H1 (cell line): ENCODE data around the gene RBP3. TPM values are rescaled to one million over a fixed set of nuclear protein-coding genes. Genes with fewer than 3 reads are reported as not detected.

Source experiments
- CTCF ChIA-PET: fragments of 300-600 bp; sonication (Branson Sonifier 250); formaldehyde crosslinking; loops from one replicate; lab custom pipeline; 2021; ENCODE audit not compliant: partially characterized antibody; lab: Charles Lee
- POLR2A ChIA-PET: fragments of 300-600 bp; sonication (Branson Sonifier 250); formaldehyde crosslinking; loops from one replicate; lab custom pipeline; 2021; ENCODE audit warnings: inconsistent platforms; ENCODE audit not compliant: partially characterized antibody; lab: Charles Lee
- DNase-seq, 2 experiments: peaks; one replicate each; pipeline versions ENCODE4 v3.0.0 to v3.0.0-alpha.2; 2010 to 2022; ENCODE audit warnings: low spot score in 2 of 2, low read depth in 1 of 2, mixed read lengths in 1 of 2
- FAIRE-seq: peaks from 2 replicates; lab custom pipeline; 2011; peaks lifted over from hg19 to GRCh38; lab: Jason Lieb, UNC
- H2AFZ ChIP-seq: 2 replicates; pipeline ENCODE4 v1.8.1; 2012; ENCODE audit warnings: low read length, inconsistent platforms
- H2AK5ac ChIP-seq: 2 replicates; pipeline ENCODE4 v1.6.1; 2013; ENCODE audit warnings: low read depth, low read length
- H2BK120ac ChIP-seq: replicated peaks from 2 replicates; pipeline ENCODE3; 2013; ENCODE audit warnings: low read depth, low read length, inconsistent platforms
- H2BK12ac ChIP-seq: 2 replicates; pipeline ENCODE4 v1.6.1; 2013; ENCODE audit warnings: low read depth, low read length
- H2BK15ac ChIP-seq: 2 replicates; pipeline ENCODE4 v1.6.1; 2013; ENCODE audit warnings: low read length
- H2BK20ac ChIP-seq: 2 replicates; pipeline ENCODE4 v1.6.1; 2013; ENCODE audit warnings: low read length
- H2BK5ac ChIP-seq: 2 replicates; pipeline ENCODE4 v1.6.1; 2013; ENCODE audit warnings: low read depth, low read length
- H3K14ac ChIP-seq: 2 replicates; pipeline ENCODE4 v1.6.1; 2013; ENCODE audit warnings: inconsistent platforms; ENCODE audit not compliant: insufficient read length
- H3K18ac ChIP-seq: 2 replicates; pipeline ENCODE4 v1.6.1; 2013; ENCODE audit warnings: low read length; ENCODE audit errors: extremely low read depth
- H3K23ac ChIP-seq: 2 replicates; pipeline ENCODE4 v1.6.1; 2013; ENCODE audit warnings: inconsistent platforms; ENCODE audit not compliant: insufficient read length
- H3K23me2 ChIP-seq: 2 replicates; pipeline ENCODE4 v1.6.1; 2013; ENCODE audit warnings: low read depth, low read length
- H3K27ac ChIP-seq: 2 replicates; pipeline ENCODE4 v1.6.1; 2011; ENCODE audit warnings: low read depth, low read length, inconsistent platforms
- H3K27me3 ChIP-seq, 4 experiments: replicated peaks in 1 of 4; 1 replicate in 1 of 4; 2 replicates in 3 of 4; pipeline versions ENCODE4 v1.6.1 to v1.8.1; 2011 to 2013; ENCODE audit warnings: low read length in 3 of 4, mild to moderate bottlenecking in 3 of 4, inconsistent platforms in 2 of 4, mixed read lengths in 2 of 4, moderate library complexity in 1 of 4; ENCODE audit not compliant: control insufficient read depth in 3 of 4, insufficient read depth in 3 of 4; ENCODE audit errors: extremely low read depth in 1 of 4
- H3K36me3 ChIP-seq, 4 experiments: 2 replicates each; pipeline versions ENCODE4 v1.6.1 to v1.8.1; 2011 to 2013; ENCODE audit warnings: mild to moderate bottlenecking in 4 of 4, low read length in 3 of 4, moderate library complexity in 2 of 4, control low read depth in 1 of 4, inconsistent platforms in 1 of 4; ENCODE audit not compliant: insufficient read depth in 4 of 4, control insufficient read depth in 2 of 4
- H3K4ac ChIP-seq: replicated peaks from 2 replicates; pipeline ENCODE3; 2013; ENCODE audit warnings: low read length, low read depth, mixed read lengths, inconsistent platforms; ENCODE audit not compliant: insufficient read length
- H3K4me1 ChIP-seq, 4 experiments: replicated peaks in 1 of 4; 1 replicate in 1 of 4; 2 replicates in 3 of 4; pipeline versions ENCODE4 v1.6.1 to v1.8.1; 2011 to 2013; ENCODE audit warnings: low read length in 3 of 4, inconsistent platforms in 2 of 4, mixed read lengths in 1 of 4; ENCODE audit not compliant: insufficient read depth in 4 of 4, control insufficient read depth in 3 of 4
- H3K4me2 ChIP-seq, 2 experiments: 2 replicates each; pipeline versions ENCODE4 v1.6.1 to v1.8.1; 2011 to 2013; ENCODE audit warnings: low read depth in 2 of 2, low read length in 2 of 2, control low read depth in 1 of 2, inconsistent platforms in 1 of 2, mild to moderate bottlenecking in 1 of 2; ENCODE audit not compliant: insufficient read depth in 1 of 2
- H3K4me3 ChIP-seq, 4 experiments: fragments of 200-600, 300-600 bp in 1 of 4; sonication (generic), shearing (Covaris generic), sonication (Bioruptor Twin) in 1 of 4; 2 replicates each; pipeline versions ENCODE4 v1.5.1 to v1.8.1; 2011 to 2016; ENCODE audit warnings: low read length in 4 of 4, low read depth in 3 of 4, control low read depth in 2 of 4, inconsistent platforms in 2 of 4, mild to moderate bottlenecking in 2 of 4, mixed read lengths in 1 of 4, moderate library complexity in 1 of 4; ENCODE audit not compliant: insufficient read depth in 2 of 4; ENCODE audit errors: extremely low read depth in 1 of 4
- H3K56ac ChIP-seq: replicated peaks from 2 replicates; pipeline ENCODE3; 2013; ENCODE audit warnings: low read depth, mild to moderate bottlenecking, mixed read lengths, low read length, inconsistent platforms; ENCODE audit not compliant: insufficient read length
- H3K79me1 ChIP-seq: 2 replicates; pipeline ENCODE4 v1.6.1; 2013; ENCODE audit warnings: low read depth, low read length, control low read depth
- H3K79me2 ChIP-seq, 2 experiments: 2 replicates each; pipeline versions ENCODE4 v1.6.1 to v1.8.1; 2012 to 2013; ENCODE audit warnings: low read length in 2 of 2, mild to moderate bottlenecking in 2 of 2, inconsistent platforms in 1 of 2; ENCODE audit not compliant: insufficient read depth in 2 of 2, control insufficient read depth in 1 of 2
- H3K9ac ChIP-seq, 4 experiments: replicated peaks in 1 of 4; 1 replicate in 1 of 4; 2 replicates in 3 of 4; pipeline versions ENCODE4 v1.6.1 to v1.8.1; 2011 to 2013; ENCODE audit warnings: low read depth in 3 of 4, low read length in 3 of 4, control low read depth in 2 of 4, mild to moderate bottlenecking in 2 of 4, moderate library complexity in 2 of 4, inconsistent platforms in 1 of 4; ENCODE audit errors: extremely low read depth in 1 of 4
- H3K9me3 ChIP-seq, 2 experiments: 2 replicates each; pipeline versions ENCODE4 v1.6.1 to v1.8.1; 2012 to 2013; ENCODE audit warnings: mild to moderate bottlenecking in 2 of 2, moderate library complexity in 2 of 2, control low read depth in 1 of 2, inconsistent platforms in 1 of 2, low read depth in 1 of 2, low read length in 1 of 2, mixed read lengths in 1 of 2; ENCODE audit not compliant: insufficient read depth in 2 of 2
- H4K20me1 ChIP-seq, 2 experiments: replicated peaks in 1 of 2; 2 replicates each; pipeline versions ENCODE3 to v1.8.1; 2011 to 2013; ENCODE audit warnings: inconsistent platforms in 2 of 2, low read length in 2 of 2, mild to moderate bottlenecking in 1 of 2; ENCODE audit not compliant: insufficient read depth in 2 of 2, control insufficient read depth in 1 of 2
- H4K5ac ChIP-seq: 2 replicates; pipeline ENCODE4 v1.6.1; 2013; ENCODE audit warnings: low read length, low read depth, mixed read lengths, inconsistent platforms; ENCODE audit not compliant: insufficient read length
- H4K8ac ChIP-seq: 2 replicates; pipeline ENCODE4 v1.8.0; 2013; ENCODE audit warnings: mild to moderate bottlenecking, moderate library complexity, low read length, inconsistent platforms; ENCODE audit not compliant: insufficient read depth; ENCODE audit errors: extremely low read depth
- H4K91ac ChIP-seq: replicated peaks from 2 replicates; pipeline ENCODE3; 2013; ENCODE audit warnings: low read length, mixed read lengths, inconsistent platforms; ENCODE audit not compliant: insufficient read length
- BRCA1 ChIP-seq: IDR thresholded peaks from 2 replicates; pipeline ENCODE4 v1.6.1; 2012; ENCODE audit warnings: low read depth, low read length, improper control_type of control experiment
- CBX5 ChIP-seq: fragments of 300-800, 300-1000 bp; sonication (generic); IDR thresholded peaks from 2 replicates; pipeline ENCODE4 v1.7.1; 2016; ENCODE audit warnings: antibody characterized with exemption, low read length, low read depth
- CTBP2 ChIP-seq: IDR thresholded peaks from 2 replicates; pipeline ENCODE4 v1.7.0; 2011; ENCODE audit warnings: borderline replicate concordance, mild to moderate bottlenecking, moderate library complexity, mixed read lengths, low read length; ENCODE audit not compliant: insufficient read depth, insufficient read length
- EP300 ChIP-seq, 2 experiments: IDR thresholded peaks; 1 replicate in 1 of 2; 2 replicates in 1 of 2; pipeline ENCODE4 v1.6.1; 2011 to 2012; ENCODE audit warnings: low read depth in 2 of 2, low read length in 2 of 2, mild to moderate bottlenecking in 2 of 2, borderline replicate concordance in 1 of 2, inconsistent platforms in 1 of 2, moderate library complexity in 1 of 2
- HDAC6 ChIP-seq: IDR thresholded peaks from one replicate; pipeline ENCODE4 v1.7.1; 2012; ENCODE audit warnings: low read depth, mild to moderate bottlenecking, inconsistent platforms, low read length, moderate library complexity
- KDM5A ChIP-seq: fragments of 200-600 bp; IDR thresholded peaks from 2 replicates; pipeline ENCODE4 v1.7.1; 2012; ENCODE audit warnings: mild to moderate bottlenecking, low read length, inconsistent platforms, mixed read lengths
- RXRA ChIP-seq: IDR thresholded peaks from 2 replicates; pipeline ENCODE4 v1.6.1; 2011; ENCODE audit warnings: low read depth, mild to moderate bottlenecking, low read length, moderate library complexity; ENCODE audit not compliant: insufficient read depth
- ZNF274 ChIP-seq: IDR thresholded peaks from 2 replicates; pipeline ENCODE4 v1.7.0; 2012; ENCODE audit warnings: low read length, borderline replicate concordance; ENCODE audit errors: extremely low read depth
- WGBS, 2 experiments: shearing (Covaris generic) in 1 of 2; methylation state at CpG; one replicate each; pipeline versions ENCODE4 v1.1.6 to v1.1.7; 2013 to 2015; ENCODE audit warnings: low lambda C conversion rate in 2 of 2, mixed read lengths in 2 of 2, inconsistent platforms in 1 of 2, low coverage in 1 of 2, missing lambda C conversion rate in 1 of 2; ENCODE audit not compliant: insufficient replicate concordance in 2 of 2, insufficient coverage in 1 of 2, insufficient read length in 1 of 2; ENCODE audit errors: extremely low coverage in 1 of 2, missing lambda C conversion rate in 1 of 2; 5-methylcytosine and 5-hydroxymethylcytosine counted together
- polyA plus RNA-seq, 7 experiments: library from polyadenylated mRNA; depleted of rRNA in 3 of 7; stranded (reverse) in 5 of 7; unstranded in 2 of 7; fragments of >200 nt in 5 of 7; fragments of 200-250 nt in 2 of 7; gene quantifications; 1 replicate in 5 of 7; 2 replicates in 1 of 7; 4 replicates in 1 of 7; pipeline versions ENCODE4 v1.2.1 to v1.2.3, GENCODE V29; 2011 to 2013; ENCODE audit warnings: missing spikeins in 2 of 7, mixed read lengths in 2 of 7
- total RNA-seq: library from RNA; stranded (reverse); fragmentation: NEBNext Ultra II Directional; extraction: Animal tissue kit (Norgen Biotek cat#: 25700); gene quantifications from 2 replicates; pipeline ENCODE4 v1.2.1, GENCODE V29; 2021
- TF ChIP-seq, protein P1 (sequence below), 3 experiments: IDR thresholded peaks; 1 replicate in 2 of 3; 2 replicates in 1 of 3; pipeline versions ENCODE4 v1.5.1 to v1.6.1; 2011; ENCODE audit warnings: low read length in 3 of 3, mild to moderate bottlenecking in 3 of 3, inconsistent platforms in 2 of 3, low read depth in 1 of 3, moderate library complexity in 1 of 3; ENCODE audit not compliant: insufficient read depth in 1 of 3; ENCODE audit errors: control extremely low read depth in 1 of 3
- TF ChIP-seq, protein P2 (sequence below): IDR thresholded peaks from 2 replicates; pipeline ENCODE4 v1.6.1; 2012; ENCODE audit warnings: inconsistent platforms

RBP3 gene
- total and polyA plus RNA-seq, 2 of the 8 experiments (the other 6 are each of a cell fraction or from before 2014, with no cell fraction given): not detected

DNA sequence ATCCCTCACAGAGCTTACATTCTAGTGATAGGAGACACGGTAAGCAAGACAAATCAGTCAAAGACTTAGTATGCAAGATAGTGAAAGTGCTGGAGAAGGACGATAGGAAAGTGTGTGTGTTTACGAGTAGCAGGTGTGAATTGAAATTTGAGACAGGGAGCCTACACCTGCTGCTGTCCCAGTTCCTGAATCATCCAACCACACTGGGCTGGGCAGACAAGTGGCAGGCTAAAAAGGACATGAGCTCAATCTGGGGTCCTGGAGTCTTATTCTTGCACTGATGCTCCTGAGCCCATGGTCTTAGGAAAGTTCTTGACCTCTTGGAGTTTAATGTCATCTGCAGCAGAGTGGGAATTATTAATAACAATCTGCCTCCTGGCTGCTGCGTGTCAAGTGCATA lies 16.2 kb downstream of the RBP3 start:
- no peaks in the 10 kb centered on the region for H3K36me3 ChIP-seq
- no peak overlapping the region for H3K9ac ChIP-seq
- H2BK15ac ChIP-seq: no peak overlapping the region
- peaks cover 2 to 7% (median 3%) of the 10 kb centered on the region in 4 experiments; a peak in 3 of 7 replicates for H3K4me1 ChIP-seq
- H2BK5ac ChIP-seq: no peak overlapping the region
- no peak overlapping the region for H3K4me3 ChIP-seq
- H4K5ac ChIP-seq: no peak overlapping the region
- no peaks in the 10 kb centered on the region for H3K23me2 ChIP-seq
- H3K27ac ChIP-seq: no peak overlapping the region
- ChIA-PET POLR2A (interaction anchor here (1.2 to 1.8 kb wide), 2 partner anchors 13 to 20 kb away, joined by 3 to 4 read pairs; partner anchors contain the start of gene ZNF488), CTCF (interaction anchor here (1.1 to 8.9 kb wide), 7 partner anchors 11 to 316 kb away, joined by 4 to 132 read pairs (median 5); partner anchors contain the start of gene RBP3)
- H3K14ac ChIP-seq: no peak overlapping the region
- no peaks in the 10 kb centered on the region for H4K20me1 ChIP-seq
- H2BK20ac ChIP-seq: no peak overlapping the region
- no peak overlapping the region for H4K91ac ChIP-seq
- H3K79me1 ChIP-seq: no peaks in the 10 kb centered on the region
- H3K27me3 ChIP-seq: no peaks in the 10 kb centered on the region
- 73% methylated on average over 4 of the region's 4 CpGs; no CpG with 5 or more reads in 1 of the 2 experiments for WGBS, 2 experiments
- no peak overlapping the region for H3K23ac ChIP-seq
- H2AFZ ChIP-seq: no peak overlapping the region
- H2AK5ac ChIP-seq: no peak overlapping the region
- DNase-seq: no peak
- no peak for FAIRE-seq
- H3K9me3 ChIP-seq: no peaks in the 10 kb centered on the region
- H2BK120ac ChIP-seq: no peak overlapping the region
- no peak overlapping the region for H4K8ac ChIP-seq
- H3K4me2 ChIP-seq: 0 out of 4 replicates have a peak overlapping the region, but pooled peaks of 1 of the 2 experiments have one; percentile 16
- H3K56ac ChIP-seq: no peak overlapping the region
- no peak overlapping the region for H3K4ac ChIP-seq
- H2BK12ac ChIP-seq: no peak overlapping the region
- no peaks in the 10 kb centered on the region for H3K79me2 ChIP-seq
- H3K18ac ChIP-seq: no peak overlapping the region
- no peak for TF ChIP-seq ZNF274
- no peak for TF ChIP-seq EP300 (IDR thresholded peaks at IDR 0.05; ENCODE audit: borderline replicate concordance in 1 of 2, low read depth in 2 of 2, low read length in 2 of 2)
- TF ChIP-seq CBX5: no peak
- TF ChIP-seq KDM5A: no peak
- no peak for TF ChIP-seq RXRA
- TF ChIP-seq CTBP2: no peak
- TF ChIP-seq BRCA1: no peak
- TF ChIP-seq HDAC6: no peak
- TF ChIP-seq, protein P1, sequence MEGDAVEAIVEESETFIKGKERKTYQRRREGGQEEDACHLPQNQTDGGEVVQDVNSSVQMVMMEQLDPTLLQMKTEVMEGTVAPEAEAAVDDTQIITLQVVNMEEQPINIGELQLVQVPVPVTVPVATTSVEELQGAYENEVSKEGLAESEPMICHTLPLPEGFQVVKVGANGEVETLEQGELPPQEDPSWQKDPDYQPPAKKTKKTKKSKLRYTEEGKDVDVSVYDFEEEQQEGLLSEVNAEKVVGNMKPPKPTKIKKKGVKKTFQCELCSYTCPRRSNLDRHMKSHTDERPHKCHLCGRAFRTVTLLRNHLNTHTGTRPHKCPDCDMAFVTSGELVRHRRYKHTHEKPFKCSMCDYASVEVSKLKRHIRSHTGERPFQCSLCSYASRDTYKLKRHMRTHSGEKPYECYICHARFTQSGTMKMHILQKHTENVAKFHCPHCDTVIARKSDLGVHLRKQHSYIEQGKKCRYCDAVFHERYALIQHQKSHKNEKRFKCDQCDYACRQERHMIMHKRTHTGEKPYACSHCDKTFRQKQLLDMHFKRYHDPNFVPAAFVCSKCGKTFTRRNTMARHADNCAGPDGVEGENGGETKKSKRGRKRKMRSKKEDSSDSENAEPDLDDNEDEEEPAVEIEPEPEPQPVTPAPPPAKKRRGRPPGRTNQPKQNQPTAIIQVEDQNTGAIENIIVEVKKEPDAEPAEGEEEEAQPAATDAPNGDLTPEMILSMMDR (IDR thresholded peaks at IDR 0.05; ENCODE audit: control extremely low read depth in 1 of 3, insufficient read depth in 1 of 3, low read depth in 1 of 3, low read length in 3 of 3): no peak
- TF ChIP-seq, protein P2, sequence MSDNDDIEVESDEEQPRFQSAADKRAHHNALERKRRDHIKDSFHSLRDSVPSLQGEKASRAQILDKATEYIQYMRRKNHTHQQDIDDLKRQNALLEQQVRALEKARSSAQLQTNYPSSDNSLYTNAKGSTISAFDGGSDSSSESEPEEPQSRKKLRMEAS: no peak
